Thoracic aorta (tissue), 2 donors: Measurements from ENCODE around the gene GRK1. TPM values are rescaled to one million over a fixed set of nuclear protein-coding genes. Genes with fewer than 3 reads are reported as not detected.
"Not testable (repeated sequence)": the region's sequence is repeated elsewhere in the genome, so short reads cannot be mapped to it uniquely, and the experiment has no call there.

Experiments
- ATAC-seq: fragments of 150-250 bp; one replicate; pipeline ENCODE4 v1.8.0; 2017; ENCODE audit warnings: low read depth; ENCODE audit not compliant: insufficient number of reproducible peaks, low FRiP score
- DNase-seq: peaks from one replicate; pipeline ENCODE4 v3.0.0-alpha.2; 2020; ENCODE audit warnings: low spot score
- H3K27ac ChIP-seq, 2 donors: fragments of 200-600 bp; sonication (generic); 1 replicate in 1 of 2; 2 replicates in 1 of 2; pipeline ENCODE4 v1.5.1; 2016; ENCODE audit warnings: mild to moderate bottlenecking in 2 of 2, moderate library complexity in 2 of 2
- H3K27me3 ChIP-seq: fragments of 200-600 bp; sonication (generic); replicated peaks from 2 replicates; pipeline ENCODE4 v1.6.0; 2016; ENCODE audit warnings: mild to moderate bottlenecking; ENCODE audit not compliant: insufficient read depth
- H3K36me3 ChIP-seq: fragments of 200-600 bp; sonication (generic); one replicate; pipeline ENCODE4 v1.5.1; 2016
- H3K4me1 ChIP-seq, 2 donors: fragments of 200-600 bp; sonication (generic); 1 replicate in 1 of 2; 2 replicates in 1 of 2; pipeline versions ENCODE4 v1.5.1 to v1.6.0; 2016; ENCODE audit warnings: low read depth in 2 of 2, mild to moderate bottlenecking in 1 of 2; ENCODE audit not compliant: control insufficient read depth in 1 of 2
- H3K4me3 ChIP-seq: fragments of 200-600 bp; sonication (generic); 2 replicates; pipeline ENCODE4 v1.5.1; 2016; ENCODE audit warnings: mild to moderate bottlenecking
- H3K9me3 ChIP-seq: fragments of 200-600 bp; sonication (generic); 2 replicates; pipeline ENCODE4 v1.5.1; 2016
- CTCF ChIP-seq: fragments of 200-600 bp; sonication (generic); IDR thresholded peaks from one replicate; pipeline ENCODE4 v1.5.1; 2019; ENCODE audit warnings: antibody characterized with exemption
- total RNA-seq, 2 donors: library from RNA; depleted of rRNA; stranded (reverse); fragments of >200 nt; gene quantifications; one replicate each; pipeline versions ENCODE4 v1.1.0 to v1.2.3, GENCODE V29; 2016

The GRK1 gene
- total RNA-seq, 2 donors from 2014 or later, result not detected

GRCh38 chr13:113742000-113742441 lies 75.0 kb downstream of the GRK1 start:
- no peak for ATAC-seq
- no peak overlapping the region for H3K4me3 ChIP-seq
- peaks cover 0 to 5% of the 10 kb centered on the region in 2 donors for H3K4me1 ChIP-seq
- no peak for TF ChIP-seq CTCF
- no peak for DNase-seq
- no peaks in the 10 kb centered on the region for H3K27me3 ChIP-seq
- H3K9me3 ChIP-seq, result no peaks in the 10 kb centered on the region
- no peaks in the 10 kb centered on the region for H3K36me3 ChIP-seq
- H3K27ac ChIP-seq, result no peak overlapping the region

- TF ChIP-seq CTCF, result no peak
- peaks cover 0 to 5% of the 10 kb centered on the region in 2 donors for H3K4me1 ChIP-seq
- ATAC-seq (no peak), DNase-seq (no peak)
- H3K4me3 ChIP-seq, result no peak overlapping the region
- no peaks in the 10 kb centered on the region for H3K36me3 ChIP-seq
- H3K27ac ChIP-seq, result no peak overlapping the region
- H3K9me3 ChIP-seq, result no peaks in the 10 kb centered on the region
- H3K27me3 ChIP-seq, result no peaks in the 10 kb centered on the region
Observed at GRCh38 chr13:113742445-113743120, 75.6 kb downstream of the GRK1 start.

- DNase-seq (no peak), ATAC-seq (no peak)
- no peaks in the 10 kb centered on the region for H3K36me3 ChIP-seq
- TF ChIP-seq CTCF, result no peak
- H3K27ac ChIP-seq, result no peak overlapping the region
- no peaks in the 10 kb centered on the region for H3K9me3 ChIP-seq
- H3K27me3 ChIP-seq, result no peaks in the 10 kb centered on the region
- H3K4me1 ChIP-seq, result peaks cover 0 to 5% of the 10 kb centered on the region in 2 donors
- no peak overlapping the region for H3K4me3 ChIP-seq
Observed at GRCh38 chr13:113743366-113744195, 76.6 kb downstream of the GRK1 start.

- H3K27me3 ChIP-seq, result no peaks in the 10 kb centered on the region
- H3K4me1 ChIP-seq, result peaks cover 0 to 5% of the 10 kb centered on the region in 2 donors
- no peak for TF ChIP-seq CTCF
- H3K9me3 ChIP-seq, result no peaks in the 10 kb centered on the region
- no peak for DNase-seq
- no peak overlapping the region for H3K27ac ChIP-seq
- no peak overlapping the region for H3K4me3 ChIP-seq
- ATAC-seq, result no peak
- no peaks in the 10 kb centered on the region for H3K36me3 ChIP-seq
Observed at GRCh38 chr13:113744197-113745000, 77.4 kb downstream of the GRK1 start.

- H3K36me3 ChIP-seq, result no peaks in the 10 kb centered on the region
- TF ChIP-seq CTCF, result no peak
- H3K4me1 ChIP-seq, result peaks cover 0 to 5% of the 10 kb centered on the region in 2 donors
- no peaks in the 10 kb centered on the region for H3K9me3 ChIP-seq
- no peak for ATAC-seq
- H3K27me3 ChIP-seq, result no peaks in the 10 kb centered on the region
- no peak for DNase-seq
- H3K27ac ChIP-seq, result no peak overlapping the region
- H3K4me3 ChIP-seq, result no peak overlapping the region
Observed at GRCh38 chr13:113745059-113745458, 78.0 kb downstream of the GRK1 start.

- not testable (repeated sequence) for H3K36me3 ChIP-seq, H3K9me3 ChIP-seq, H3K27me3 ChIP-seq, H3K27ac ChIP-seq, ATAC-seq, H3K4me3 ChIP-seq, H3K4me1 ChIP-seq, DNase-seq
Observed at GRCh38 chr13:113745500-113746142, 78.6 kb downstream of the GRK1 start.
